ENCODE results near the gene EXOC6B. TPM values are rescaled to one million over a fixed set of nuclear protein-coding genes. Genes with fewer than 3 reads are reported as not detected.

Gene EXOC6B
- total RNA-seq, 2 donors from 2014 or later, result 21.3 to 28.8 TPM

DNA sequence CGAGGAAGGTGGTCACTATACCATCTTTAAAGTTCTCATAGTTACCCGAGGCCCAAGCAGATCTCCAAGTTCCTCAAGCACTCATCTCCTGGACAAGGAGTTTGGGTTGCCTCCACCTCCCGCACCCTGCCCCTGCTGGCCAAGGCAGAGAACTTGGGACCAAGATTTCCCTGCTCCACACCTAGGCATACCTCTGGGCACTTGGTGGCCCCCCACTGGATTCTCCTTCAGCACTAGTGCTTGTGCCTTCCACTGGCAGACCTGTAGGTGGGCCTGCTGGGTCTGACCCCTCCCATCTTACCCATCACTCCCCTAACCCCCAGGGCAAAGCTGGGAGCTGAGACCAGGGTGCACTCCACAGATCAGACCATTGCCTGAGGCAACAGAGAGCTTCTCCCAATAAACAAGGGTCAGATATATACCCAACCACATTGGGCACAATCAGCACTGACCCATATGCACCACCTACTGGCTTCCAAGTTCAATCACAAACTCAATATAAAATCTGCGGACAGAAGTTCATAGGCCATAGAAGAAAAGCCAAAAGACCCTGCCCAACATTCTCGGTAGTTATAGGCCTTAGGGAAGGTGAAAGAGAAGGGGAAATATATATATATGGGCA is 244.2 kb downstream of the EXOC6B start:
- Histone ChIP-seq H3K27ac (no peak overlapping the region), H3K4me3 (no peak overlapping the region), H3K4me1 (no peaks in the 10 kb centered on the region), H3K9me3 (no peaks in the 10 kb centered on the region), H3K27me3 (no peaks in the 10 kb centered on the region), H3K36me3 (no peaks in the 10 kb centered on the region), H3K9ac (ENCODE audit: low read depth in 2 of 2, low read length in 2 of 2) (no peak overlapping the region)
- TF ChIP-seq, protein P1, sequence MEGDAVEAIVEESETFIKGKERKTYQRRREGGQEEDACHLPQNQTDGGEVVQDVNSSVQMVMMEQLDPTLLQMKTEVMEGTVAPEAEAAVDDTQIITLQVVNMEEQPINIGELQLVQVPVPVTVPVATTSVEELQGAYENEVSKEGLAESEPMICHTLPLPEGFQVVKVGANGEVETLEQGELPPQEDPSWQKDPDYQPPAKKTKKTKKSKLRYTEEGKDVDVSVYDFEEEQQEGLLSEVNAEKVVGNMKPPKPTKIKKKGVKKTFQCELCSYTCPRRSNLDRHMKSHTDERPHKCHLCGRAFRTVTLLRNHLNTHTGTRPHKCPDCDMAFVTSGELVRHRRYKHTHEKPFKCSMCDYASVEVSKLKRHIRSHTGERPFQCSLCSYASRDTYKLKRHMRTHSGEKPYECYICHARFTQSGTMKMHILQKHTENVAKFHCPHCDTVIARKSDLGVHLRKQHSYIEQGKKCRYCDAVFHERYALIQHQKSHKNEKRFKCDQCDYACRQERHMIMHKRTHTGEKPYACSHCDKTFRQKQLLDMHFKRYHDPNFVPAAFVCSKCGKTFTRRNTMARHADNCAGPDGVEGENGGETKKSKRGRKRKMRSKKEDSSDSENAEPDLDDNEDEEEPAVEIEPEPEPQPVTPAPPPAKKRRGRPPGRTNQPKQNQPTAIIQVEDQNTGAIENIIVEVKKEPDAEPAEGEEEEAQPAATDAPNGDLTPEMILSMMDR (IDR thresholded peaks at IDR 0.05), result no peak
- intact Hi-C loops (cut with DNase I), result no loop called here
- DNase-seq, result no peak

DNA sequence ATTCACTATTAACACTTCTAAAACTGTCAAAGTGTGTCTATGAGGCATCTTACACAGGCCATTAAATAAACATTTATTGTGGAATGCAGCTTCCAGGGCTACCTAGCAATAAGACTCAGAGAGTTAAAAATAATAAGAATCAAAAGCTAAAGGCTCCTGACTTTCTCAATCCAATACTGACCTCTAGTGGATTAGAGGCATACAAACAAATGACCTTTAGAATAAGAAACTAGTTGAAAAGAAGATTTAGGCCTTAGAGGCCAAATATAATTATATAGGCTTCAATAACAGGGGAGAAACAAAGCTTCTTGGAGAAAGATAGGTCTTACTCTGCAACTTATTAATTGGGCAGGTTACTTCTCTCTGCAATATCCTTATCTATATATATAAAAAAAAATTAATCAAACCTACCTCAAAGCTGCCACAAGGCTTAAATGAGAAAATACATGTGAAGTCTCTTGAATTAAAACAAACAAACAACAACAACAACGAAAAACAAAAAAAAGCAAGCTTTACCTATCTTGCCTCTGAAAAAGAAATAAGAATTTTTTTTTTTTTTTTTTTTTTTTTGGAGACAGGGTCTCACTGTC is 246.1 kb downstream of the EXOC6B start:
- no peak for DNase-seq
- no peaks in the 10 kb centered on the region for H3K27me3 ChIP-seq
- no peak overlapping the region for H3K27ac ChIP-seq
- no peaks in the 10 kb centered on the region for H3K36me3 ChIP-seq
- intact Hi-C loops (cut with DNase I), result loop anchor here (5.0 kb wide), 2 partner anchors 427 to 657 kb away; no protein-coding TSS in a partner anchor
- no peak overlapping the region for H3K4me3 ChIP-seq
- TF ChIP-seq, protein P1 (IDR thresholded peaks at IDR 0.05), result peak; percentile 66
- no peaks in the 10 kb centered on the region for H3K9me3 ChIP-seq
- no peaks in the 10 kb centered on the region for H3K4me1 ChIP-seq
- no peak overlapping the region for H3K9ac ChIP-seq (ENCODE audit: low read depth in 2 of 2, low read length in 2 of 2)

DNA sequence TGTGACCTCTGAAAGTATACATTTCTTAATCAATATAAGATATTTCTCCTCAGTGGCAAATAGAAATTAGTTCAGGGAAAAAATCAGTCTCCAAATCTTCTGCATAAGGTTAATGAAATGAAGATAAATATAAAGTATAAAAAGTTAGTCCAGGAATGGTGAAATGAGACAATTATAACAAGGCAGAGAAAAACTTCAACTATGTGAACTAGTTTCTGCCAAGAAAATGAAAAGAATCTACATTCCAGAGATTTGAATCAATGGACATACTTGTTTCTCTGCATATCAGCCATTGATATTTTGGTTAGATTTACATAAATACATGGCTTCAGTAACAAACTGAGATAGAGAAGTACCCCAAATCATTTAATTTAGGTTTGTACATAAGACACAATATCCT is 249.0 kb downstream of the EXOC6B start:
- TF ChIP-seq, protein P1 (IDR thresholded peaks at IDR 0.05), result no peak
- H3K9ac ChIP-seq (ENCODE audit: low read depth in 2 of 2, low read length in 2 of 2), result no peak overlapping the region
- no peak for DNase-seq
- no peak overlapping the region for H3K27ac ChIP-seq
- H3K4me1 ChIP-seq, result no peaks in the 10 kb centered on the region
- no peak overlapping the region for H3K4me3 ChIP-seq
- no peaks in the 10 kb centered on the region for H3K27me3 ChIP-seq
- no peaks in the 10 kb centered on the region for H3K36me3 ChIP-seq
- no peaks in the 10 kb centered on the region for H3K9me3 ChIP-seq
- intact Hi-C loops (cut with DNase I), result loop anchor here (5.0 kb wide), 2 partner anchors 425 to 655 kb away; no protein-coding TSS in a partner anchor

DNA sequence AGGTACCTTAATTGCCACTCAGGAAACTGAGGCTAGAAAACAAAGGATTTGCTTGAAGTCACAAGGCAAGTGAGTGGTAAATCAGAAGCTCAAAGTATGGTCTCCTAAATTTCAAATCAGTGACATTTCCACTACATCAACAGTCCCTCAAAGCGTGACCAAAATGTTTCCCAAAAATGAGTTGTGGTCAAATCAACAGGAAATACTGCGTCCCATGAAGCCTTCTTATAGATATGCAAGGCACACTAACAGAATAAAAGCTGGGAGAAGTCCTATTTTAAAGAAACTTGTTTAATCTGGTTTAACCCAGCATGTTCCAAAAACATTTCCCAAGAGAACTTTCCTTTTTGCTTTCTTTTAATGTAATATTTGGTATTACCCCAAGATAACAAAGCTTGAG is 249.4 kb downstream of the EXOC6B start:
- Histone ChIP-seq H3K36me3 (no peaks in the 10 kb centered on the region), H3K27me3 (no peaks in the 10 kb centered on the region), H3K9me3 (no peaks in the 10 kb centered on the region), H3K4me3 (no peak overlapping the region), H3K9ac (ENCODE audit: low read depth in 2 of 2, low read length in 2 of 2) (no peak overlapping the region), H3K27ac (no peak overlapping the region), H3K4me1 (no peaks in the 10 kb centered on the region)
- intact Hi-C loops (cut with DNase I), result loop anchor here (5.0 kb wide), 2 partner anchors 424 to 654 kb away; no protein-coding TSS in a partner anchor
- DNase-seq, result no peak
- TF ChIP-seq, protein P1 (IDR thresholded peaks at IDR 0.05), result no peak

DNA sequence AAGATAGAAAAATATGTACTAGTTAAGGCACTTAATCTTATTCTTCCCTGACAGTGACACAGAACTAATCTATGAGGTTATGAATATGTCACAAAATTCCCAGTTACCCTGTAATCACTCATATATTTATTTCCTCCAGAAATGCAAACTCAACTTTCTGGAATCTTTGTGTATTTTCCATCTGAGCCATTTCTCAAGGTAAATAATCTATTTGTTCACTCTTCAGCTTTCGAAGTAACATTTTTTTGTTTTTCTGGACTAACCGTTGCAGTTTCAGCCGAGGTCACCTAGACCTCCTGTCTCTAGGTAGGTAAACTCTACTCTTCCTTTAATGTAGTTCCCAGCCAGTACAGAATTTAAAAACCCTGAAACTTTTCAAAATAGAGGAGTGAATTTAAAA is 250.9 kb downstream of the EXOC6B start:
- Histone ChIP-seq H3K9me3 (no peaks in the 10 kb centered on the region), H3K27ac (no peak overlapping the region), H3K4me1 (no peaks in the 10 kb centered on the region), H3K27me3 (no peaks in the 10 kb centered on the region), H3K4me3 (no peak overlapping the region), H3K36me3 (no peaks in the 10 kb centered on the region), H3K9ac (ENCODE audit: low read depth in 2 of 2, low read length in 2 of 2) (no peak overlapping the region)
- no peak for DNase-seq
- TF ChIP-seq, protein P1 (IDR thresholded peaks at IDR 0.05), result no peak
- intact Hi-C loops (cut with DNase I), result loop anchor here (5.0 kb wide), 2 partner anchors 423 to 653 kb away; no protein-coding TSS in a partner anchor
